HG02588 (cell line): ENCODE results near the gene CYP4F2.
"Not testable (repeated sequence)": the region's sequence is repeated elsewhere in the genome, so short reads cannot be mapped to it uniquely, and the experiment has no call there.

Experiments
- ATAC-seq: cut with Tn5 transposase; IDR thresholded peaks from one replicate; pipeline ENCODE4 v1.9.1; 2021; ENCODE audit warnings: mild to moderate bottlenecking, moderate library complexity; ENCODE audit not compliant: unreplicated experiment

Gene CYP4F2

DNA sequence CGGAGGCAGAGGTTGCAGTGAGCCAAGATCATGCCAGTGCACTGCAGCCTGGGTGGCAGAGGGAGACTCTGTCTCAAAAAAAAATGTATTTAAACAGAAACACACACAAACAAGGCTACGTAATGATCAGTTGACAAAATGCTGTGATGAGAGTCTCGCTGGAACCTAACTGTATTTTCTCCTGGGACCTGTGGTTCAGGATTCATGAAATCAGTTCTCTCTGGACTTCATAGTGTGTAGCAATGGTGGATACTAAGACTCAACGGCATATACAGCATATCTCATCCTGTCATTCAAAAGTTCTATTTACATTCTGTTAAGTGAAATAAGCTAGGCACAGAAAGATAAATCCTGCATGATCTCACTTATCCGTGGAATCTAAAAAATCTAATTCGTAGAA is 37.4 kb downstream of the CYP4F2 start:
- ATAC-seq: no peak

DNA sequence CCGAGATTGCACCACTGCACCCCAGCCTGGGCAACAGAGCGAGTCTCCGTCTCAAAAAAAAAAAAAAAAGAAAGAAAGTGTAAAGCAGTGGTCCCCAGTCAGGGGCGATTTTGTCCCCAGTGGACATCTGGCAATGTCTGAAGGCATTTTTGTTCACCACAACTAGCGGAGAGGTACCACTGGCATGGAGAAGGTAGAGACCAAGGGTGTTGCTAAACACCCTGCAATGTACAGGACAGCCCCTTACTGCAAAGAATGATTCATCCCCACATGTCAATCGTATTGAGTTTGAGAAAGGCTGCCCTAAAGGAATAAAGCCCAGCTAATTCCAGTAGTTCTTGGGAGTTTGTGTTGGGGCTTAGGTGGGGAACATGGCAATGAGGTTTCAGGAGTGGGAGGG is 38.7 kb downstream of the CYP4F2 start:
- ATAC-seq: no peak

DNA sequence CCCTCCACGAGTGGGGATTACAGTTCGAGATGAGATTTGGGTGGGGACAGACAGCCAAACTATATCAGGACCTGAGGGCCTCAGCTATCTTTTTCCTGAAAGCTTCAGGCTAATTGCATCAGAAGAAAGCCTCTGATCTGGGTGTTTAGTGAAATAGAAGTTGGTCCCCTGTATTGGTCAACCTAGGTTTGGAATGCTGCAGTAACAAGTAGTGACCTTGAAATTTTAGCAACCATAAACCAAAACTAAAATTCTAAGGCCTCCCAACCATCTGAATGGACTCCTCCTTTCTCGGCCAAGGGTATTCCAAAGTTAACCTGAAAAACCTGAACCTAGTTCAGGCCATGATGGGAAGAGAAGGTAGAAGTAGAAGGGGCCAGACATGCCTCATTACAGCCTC is 47.5 kb downstream of the CYP4F2 start:
- no peak for ATAC-seq

DNA sequence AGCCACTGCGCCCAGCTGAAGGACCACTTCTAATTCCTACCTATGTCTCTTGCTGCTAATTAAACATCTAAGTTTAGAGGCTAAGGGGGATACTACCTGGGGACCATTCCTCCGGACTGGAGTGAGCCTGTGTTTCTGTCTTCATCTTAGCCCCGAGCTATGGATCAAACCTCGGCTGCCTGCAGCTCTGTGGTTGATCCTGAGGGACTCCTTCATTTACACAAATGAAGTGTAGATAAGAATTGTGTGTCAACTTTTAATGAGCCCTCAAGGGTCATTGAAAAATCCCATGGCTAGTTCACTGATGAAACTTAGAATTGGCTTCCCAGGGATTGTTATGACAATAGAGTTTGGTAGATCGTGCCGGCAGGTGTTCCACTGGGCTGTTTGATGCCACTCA is 51.0 kb downstream of the CYP4F2 start:
- ATAC-seq: no peak

DNA sequence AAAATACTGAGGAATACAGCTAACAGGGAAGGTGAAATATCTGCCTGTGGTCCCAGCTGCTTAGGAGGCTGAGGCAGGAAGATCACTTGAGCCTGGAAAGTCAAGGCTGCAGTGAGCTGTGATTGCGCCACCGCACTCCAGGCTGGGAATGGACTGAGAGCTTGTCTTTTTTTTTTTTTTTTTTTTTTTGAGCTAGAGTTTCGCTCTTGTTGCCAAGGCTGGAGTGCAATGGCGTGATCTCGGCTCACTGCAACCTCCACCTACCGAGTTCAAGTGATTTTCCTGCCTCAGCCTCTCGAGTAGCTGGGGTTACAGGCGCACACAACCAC is 54.0 kb downstream of the CYP4F2 start:
- ATAC-seq: not testable (repeated sequence)

DNA sequence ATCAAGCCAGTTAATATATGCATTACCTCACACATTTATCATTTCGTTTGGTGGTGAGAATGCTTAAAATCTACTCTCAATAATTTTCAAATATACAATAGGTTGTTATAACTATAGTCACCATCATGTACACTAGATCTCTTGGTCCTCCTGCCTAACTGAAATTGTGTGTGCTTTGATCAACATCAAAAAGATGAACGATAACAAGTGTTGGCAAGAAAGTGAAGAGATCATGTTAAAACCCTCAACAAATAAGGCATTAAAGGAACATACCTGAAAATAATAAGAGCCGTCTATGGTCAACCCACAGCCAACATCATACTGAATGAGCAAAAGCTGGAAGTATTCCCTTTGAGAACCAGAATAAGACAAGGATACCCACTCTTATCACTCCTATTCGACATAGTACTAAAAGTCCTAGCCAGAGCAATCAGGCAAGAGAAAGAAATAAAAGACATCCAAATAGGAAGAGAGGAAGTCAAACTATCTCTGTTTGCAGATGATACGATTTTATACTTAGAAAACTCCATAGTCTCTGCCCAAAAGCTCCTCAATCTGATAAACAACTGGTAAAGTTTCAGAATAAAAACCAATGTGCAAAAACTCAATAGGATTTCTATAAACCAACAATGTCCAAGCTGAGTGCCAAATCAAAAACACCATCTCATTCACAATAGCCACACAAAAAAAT is 54.5 kb downstream of the CYP4F2 start:
- ATAC-seq: no peak

DNA sequence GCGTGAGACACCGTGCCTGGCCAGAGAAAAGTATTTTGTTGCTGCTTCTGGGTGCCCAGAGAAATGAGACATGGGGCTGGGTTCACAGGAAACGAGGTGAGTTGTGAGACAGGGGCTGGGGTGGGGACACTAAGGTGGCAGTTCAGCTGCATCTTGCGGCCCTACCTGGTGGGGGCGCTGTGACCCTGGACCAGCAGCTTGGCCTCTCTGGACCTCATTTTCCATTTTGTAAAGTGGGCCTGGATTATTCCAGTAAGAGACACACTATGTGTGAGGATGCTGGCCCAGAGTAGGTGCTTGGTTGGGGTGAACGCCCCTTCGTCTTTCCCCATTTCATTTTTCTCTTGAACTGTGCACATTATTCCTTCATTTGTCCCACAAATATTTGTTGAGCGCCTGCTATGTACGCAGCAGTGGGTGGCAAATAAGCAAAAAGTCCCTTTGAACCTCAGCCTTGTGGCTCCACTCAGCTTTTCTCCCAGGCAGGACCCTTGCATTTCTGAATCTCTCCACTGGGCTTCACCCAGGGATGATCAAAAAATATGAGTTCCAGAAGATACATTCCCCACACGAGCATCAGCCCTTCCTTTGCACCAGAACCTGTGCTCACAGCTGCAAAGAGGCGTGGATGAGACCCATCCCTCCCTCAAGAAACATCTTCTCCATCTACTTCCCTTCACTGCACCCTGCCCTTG is 55.9 kb downstream of the CYP4F2 start:
- no peak for ATAC-seq

DNA sequence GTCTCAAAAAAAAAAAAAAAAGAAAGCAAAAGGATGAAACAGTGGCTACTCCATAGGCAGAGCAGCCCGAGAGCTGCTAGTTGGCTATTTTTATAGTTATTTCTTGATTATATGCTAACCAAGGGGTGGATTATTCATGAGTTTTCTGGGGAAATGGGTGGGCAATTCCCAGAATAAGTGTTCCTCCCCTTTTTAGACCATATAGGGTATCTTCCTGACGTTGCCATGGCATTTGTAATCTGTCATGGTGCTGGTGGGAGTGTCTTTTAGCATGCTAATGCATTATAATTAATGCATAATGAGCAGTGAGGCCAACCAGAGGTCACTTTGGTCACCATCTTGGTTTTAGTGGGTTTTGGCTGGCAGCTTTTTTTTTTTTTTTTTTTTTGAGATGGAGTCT is 57.0 kb downstream of the CYP4F2 start:
- no peak for ATAC-seq

DNA sequence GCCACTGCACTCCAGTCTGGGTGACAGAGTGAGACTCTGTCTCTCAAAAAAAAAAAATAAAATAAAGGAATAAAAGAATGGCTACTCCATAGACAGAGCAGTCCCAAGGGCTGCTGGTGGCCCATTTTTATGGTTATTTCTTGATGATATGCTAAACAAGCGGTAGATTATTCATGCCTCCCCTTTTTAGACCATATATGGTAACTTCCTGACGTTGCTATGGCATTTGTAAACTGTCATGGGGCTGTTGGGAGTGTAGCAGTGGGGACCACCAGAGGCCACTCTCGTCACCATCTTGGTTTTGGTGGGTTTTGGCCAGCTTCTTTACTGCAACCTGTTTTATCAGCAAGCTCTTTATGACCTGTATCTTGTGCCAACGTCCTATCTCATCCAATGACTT is 58.0 kb downstream of the CYP4F2 start:
- ATAC-seq: not testable (repeated sequence)

DNA sequence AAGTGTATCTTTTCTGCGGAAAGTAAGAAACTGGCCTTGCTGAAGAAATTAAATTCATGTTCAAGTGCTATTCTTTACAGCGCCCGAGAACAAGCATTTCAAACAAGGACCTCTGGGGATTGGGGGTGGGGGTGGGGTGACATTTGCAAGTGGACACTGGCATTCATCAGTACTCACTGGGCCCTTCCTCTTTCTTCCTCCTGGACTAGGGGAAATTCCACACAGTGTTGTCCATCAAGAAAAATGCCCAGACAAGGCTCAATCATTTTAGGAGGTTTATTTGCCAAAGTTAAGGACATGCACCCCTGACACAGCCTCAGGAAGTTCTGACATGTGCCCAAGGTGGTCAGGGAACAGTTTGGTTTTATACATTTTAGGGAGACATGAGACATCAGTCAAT is 59.5 kb downstream of the CYP4F2 start:
- no peak for ATAC-seq

DNA sequence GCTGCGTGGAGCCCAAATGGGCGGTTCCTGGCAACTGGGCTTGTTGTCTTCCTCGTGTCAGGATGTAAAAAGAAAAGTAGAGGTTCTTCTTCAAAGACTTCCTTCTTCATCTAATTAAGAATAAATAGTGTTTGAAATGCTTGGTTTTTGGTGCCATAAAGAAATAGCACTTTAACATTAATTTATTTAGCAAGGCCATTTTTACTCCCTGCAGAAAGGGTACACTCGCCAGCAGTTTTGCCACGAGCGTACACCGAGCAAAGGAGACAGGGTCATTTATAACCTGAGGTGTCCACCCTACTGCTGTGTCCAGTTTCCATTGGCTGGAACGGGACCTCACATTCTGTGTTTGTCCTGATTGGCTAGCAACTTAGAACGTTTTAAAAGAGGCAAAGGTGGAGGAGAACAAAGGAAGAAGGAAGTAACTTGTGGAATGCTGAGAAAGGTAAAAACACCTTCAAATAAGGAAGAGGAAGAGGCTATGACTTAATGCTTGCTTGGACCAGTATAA is 60.6 kb downstream of the CYP4F2 start:
- peak; percentile 3 for ATAC-seq

DNA sequence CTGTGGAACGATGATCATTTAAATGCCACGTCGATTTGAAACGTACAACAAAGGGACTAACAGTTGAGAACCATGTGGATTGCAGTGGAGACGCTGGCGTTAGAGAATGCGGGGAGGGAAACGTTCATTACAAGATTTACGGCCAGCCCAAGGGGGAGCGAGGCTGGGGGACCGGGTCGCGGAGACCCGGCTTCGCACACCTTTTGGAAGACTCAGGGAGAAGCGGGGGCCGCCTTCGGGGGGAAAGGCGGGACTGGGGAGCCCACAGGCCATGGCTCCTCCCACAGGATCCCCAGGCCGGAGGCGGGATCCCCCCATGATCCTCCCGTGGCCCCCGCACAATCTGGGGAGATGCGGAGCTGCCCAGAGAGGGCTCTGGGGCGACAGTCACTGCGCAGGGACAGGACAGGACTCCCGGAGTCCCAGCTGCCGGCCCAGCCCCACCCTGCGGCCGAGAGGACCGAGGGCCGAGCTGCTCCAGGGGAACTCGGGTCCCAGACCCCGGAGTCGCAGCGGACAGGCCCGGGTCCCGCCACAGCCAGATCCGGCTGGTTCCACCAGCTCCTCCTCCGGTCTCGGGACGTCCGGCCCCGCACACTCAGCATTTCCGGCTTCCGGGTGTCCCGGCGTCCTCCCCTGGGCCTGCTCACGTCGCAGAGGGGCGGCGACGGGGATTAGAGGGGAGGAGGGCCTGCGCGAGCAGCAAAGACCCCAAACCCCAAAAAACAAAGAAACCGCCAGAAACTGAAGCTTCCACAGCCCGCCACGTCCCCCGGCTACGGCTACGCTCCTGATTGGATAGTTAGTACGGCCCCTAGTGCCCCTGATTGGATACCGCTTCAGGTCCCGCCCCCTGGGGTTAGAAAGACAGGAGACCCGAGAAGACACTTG is 61.3 kb downstream of the CYP4F2 start:
- peak; percentile 96 for ATAC-seq

DNA sequence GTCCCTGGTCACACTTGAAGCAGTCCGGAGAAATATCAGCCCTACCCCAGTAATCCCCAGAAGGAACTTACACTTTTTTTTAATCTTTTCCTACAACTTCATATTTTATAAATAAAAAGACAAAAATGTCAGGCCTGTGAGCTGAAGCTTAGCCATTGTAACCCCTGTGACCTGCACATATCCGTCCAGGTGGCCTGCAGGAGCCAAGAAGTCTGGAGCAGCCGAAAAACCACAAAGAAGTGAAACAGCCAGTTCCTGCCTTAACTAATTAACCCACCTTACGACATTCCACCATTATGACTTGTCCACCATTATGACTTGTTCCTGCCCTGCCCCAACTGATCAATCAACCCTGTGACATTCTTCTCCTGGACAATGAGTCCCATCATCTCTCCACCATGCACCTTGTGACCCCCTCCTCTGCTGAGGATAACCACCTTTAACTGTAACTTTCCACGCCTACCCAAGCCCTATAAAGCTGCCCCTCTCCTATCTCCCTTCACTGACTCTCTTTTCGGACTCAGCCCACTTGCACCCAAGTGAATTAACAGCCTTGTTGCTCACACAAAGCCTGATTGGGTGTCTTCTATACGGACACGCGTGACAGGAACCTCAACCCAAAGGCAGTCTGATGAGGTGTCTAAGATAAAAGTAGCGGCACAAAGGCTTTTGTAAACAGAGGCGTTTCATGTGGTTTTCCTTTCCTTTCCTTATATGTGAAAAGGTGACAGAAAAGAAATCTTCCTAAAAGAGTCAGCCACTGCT is 62.1 kb downstream of the CYP4F2 start:
- not testable (repeated sequence) for ATAC-seq

DNA sequence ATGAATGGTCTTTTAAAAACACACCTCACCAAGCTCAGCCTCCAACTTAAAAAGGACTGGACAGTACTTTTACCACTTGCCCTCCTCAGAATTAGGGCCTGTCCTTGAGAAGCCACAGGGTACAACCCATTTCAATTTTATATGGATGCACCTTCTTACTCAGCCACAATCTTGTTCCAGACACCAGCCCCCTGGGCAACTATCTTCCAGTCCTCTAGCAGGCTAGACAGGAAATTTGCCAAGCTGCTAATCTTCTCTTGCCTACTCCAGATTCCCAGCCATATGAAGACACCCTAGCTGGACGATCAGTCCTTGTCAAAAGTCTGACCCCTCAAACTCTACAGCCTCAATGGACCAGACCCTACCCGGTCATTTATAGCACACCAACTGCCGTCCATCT is 63.6 kb downstream of the CYP4F2 start:
- ATAC-seq: not testable (repeated sequence)

DNA sequence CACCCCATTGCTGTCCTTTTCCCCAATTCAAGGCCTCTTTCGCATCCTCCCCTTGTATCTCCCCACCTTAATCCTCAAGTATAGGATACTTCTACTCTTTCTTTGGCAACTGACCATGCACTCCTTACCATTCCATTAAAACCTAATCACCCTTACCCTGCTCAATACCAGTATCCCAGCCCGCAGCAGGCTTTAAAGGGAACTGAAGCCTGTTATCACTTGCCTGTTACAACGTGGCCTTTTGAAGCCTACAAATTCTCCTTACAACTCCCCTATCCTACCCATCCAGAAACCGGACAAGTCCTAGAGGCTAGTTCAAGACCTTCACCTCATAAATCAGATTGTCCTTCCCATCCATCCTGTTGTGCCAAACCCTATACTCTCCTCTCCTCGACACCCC is 66.2 kb downstream of the CYP4F2 start:
- ATAC-seq: no peak

DNA sequence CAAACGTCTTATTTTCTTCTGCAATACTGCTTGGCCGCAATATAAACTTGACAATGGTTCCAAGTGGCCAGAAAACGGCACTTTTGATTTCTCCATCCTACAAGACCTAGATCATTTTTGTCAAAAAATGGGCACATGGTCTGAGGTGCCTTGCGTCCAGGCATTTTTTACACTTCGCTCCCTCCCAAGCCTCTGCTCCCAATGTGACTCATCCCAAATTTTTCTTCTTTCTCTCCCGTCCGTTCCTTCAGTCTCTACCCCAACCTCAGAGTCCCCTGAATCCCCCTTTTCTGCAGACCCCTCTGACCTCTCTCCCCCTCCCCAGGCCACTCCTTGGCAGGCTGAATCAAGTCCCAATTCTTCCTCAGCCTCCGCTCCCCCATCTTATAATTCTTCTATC is 68.1 kb downstream of the CYP4F2 start:
- no peak for ATAC-seq

DNA sequence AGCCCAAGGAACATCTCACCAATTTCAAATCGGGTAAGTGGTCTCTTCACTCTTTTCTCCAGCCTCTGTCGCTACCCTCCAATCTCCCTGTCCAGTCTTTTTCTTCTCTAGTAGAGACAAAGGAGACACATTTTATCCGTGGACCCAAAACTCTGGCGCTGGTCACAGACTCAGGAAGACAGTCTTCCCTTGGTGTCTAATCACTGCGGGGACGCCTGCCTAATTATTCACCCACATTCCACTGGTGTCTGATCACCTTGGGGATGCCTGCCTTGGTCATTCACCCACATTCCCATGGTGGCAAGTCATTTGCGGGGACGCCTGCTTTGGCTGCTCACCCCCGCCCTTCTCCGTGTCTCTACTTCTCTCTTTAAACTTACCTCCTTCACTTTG is 68.6 kb downstream of the CYP4F2 start:
- ATAC-seq: no peak

DNA sequence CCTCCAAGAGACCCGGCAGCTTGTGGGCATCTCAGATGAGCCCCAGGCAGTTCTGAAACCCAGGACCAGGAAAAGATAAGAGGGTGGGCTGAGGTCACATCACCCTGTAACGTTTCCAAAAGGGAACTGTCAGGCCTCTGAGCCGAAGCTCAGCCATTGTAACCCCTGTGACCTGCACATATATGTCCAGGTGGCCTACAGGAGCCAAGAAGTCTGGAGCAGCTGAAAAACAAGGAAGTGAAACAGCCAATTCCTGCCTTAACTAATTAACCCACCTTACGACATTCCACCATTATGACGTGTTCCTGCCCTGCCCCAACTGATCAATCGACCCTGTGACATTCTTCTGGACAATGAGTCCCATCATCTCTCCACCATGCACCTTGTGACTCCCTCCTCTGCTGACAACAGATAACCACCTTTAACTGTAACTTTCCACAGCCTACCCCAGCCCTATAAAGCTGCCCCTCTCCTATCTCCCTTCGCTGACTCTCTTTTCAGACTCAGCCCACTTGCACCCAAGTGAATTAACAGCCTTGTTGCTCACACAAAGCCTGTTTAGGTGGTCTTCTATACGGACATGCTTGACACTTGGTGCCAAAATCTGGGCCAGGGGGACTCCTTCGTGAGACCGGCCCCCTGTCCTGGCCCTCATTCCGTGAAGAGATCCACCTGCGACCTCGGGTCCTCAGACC is 69.1 kb downstream of the CYP4F2 start:
- ATAC-seq: not testable (repeated sequence)

DNA sequence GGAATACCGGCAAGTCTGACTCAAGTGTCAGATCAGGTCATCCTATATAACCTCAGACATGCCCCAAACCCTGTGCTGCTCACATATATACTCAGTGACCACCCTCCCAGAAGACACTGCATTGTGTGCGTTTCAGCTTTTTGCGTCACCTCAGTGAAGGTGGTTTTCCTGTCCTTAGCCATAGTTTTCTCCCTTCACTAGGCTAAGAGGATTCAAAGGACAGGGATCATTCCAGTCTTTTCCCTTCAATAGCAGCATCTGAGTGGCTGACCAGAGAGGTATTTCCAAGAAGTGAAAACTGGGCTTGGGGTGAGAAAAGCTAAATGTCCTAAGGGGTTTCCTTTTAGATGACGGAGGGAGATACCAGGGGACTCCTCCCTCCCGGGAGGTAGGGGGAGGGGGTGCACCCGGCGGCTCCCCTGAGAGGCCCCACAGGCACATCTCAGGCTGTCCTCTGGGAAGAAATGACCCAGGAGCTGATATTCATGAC is 69.7 kb downstream of the CYP4F2 start:
- ATAC-seq: no peak
